NCI-H146 treated with DMSO at 0.1 percent for 48 hours (cell line): ENCODE results near the gene LRRC8D.

Experiments used
- DNase-seq: peaks from one replicate; lab custom pipeline; 2025; ENCODE audit not compliant: unreplicated experiment; lab: John Stamatoyannopoulos, UW

Gene LRRC8D

DNA sequence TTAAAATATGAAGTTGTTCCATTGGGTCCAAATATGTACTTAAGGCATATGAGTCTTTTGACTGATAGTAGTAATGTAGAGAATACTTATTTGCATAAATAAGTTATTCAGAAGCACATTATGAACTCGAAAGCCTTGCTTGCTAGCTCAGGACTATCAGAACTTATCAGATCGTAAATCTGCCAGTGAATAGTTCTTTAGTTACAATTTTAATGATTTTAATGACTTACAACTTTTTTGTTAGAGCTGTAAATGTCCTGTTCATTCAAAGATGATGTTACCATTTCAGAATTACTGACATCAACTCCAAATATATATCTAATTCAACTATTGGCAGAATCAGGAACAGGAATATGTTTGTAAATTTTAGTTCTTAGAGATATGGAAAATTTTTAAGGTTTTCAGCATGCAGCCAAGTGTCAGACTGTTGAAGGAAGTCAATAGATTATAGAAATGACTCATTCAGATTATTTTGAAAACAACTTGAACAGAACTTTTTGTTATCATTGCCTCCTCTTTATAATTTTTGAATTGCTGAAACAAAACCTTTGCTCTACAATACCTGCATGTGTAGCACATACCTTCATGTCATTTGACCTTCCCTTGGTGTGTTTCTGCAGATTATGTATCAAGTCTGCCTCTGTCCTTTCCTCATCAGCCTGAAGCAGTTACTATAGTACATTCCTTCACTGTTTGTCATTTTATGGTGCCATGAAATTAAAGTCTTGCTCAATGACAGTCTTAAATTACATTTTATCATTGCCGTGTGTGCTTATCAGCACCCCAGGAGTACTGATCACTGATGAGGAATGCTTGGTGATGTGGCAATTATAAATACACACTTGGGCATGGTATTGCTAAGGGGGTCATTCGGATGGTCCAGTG is 44.9 kb downstream of the LRRC8D start:
- no peak for DNase-seq

DNA sequence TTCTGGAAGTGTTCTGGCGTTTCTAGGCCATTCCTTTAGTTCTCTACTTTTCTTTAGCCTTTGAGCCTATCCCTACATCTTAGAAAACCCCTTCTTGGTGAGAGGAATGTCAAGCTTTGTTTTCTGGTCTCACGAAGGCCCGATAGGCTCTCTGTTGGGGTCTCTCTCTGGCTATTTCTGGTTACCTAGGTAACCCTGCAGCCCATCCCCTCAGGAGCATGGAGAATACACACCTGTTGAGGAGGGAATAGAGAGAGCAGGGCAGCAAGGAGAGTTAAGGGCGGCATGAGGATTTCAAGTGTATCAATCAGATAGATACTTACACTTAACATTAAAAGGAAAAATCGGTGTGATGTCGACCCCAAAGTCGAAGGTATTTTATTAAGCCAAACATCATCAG is 45.7 kb downstream of the LRRC8D start:
- DNase-seq: no peak

DNA sequence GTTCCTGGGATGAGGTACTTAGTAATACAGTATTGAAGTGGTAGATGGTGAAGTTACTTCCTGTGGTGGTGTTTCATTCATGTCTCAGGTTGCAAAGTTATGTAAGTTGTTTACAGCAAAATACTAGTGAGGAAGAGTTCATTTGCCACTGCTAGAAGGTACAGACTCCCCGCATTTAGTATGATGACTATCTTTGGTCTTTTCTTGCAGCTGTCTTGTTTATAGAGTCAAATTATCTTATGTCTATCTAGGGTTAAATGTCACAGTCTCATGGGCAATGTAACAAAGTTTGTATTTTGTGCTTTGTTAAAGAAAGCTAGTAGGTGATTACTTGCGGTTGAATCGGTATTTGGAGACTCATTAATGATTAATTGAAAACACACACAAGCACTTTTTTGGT is 50.2 kb downstream of the LRRC8D start:
- DNase-seq: no peak

DNA sequence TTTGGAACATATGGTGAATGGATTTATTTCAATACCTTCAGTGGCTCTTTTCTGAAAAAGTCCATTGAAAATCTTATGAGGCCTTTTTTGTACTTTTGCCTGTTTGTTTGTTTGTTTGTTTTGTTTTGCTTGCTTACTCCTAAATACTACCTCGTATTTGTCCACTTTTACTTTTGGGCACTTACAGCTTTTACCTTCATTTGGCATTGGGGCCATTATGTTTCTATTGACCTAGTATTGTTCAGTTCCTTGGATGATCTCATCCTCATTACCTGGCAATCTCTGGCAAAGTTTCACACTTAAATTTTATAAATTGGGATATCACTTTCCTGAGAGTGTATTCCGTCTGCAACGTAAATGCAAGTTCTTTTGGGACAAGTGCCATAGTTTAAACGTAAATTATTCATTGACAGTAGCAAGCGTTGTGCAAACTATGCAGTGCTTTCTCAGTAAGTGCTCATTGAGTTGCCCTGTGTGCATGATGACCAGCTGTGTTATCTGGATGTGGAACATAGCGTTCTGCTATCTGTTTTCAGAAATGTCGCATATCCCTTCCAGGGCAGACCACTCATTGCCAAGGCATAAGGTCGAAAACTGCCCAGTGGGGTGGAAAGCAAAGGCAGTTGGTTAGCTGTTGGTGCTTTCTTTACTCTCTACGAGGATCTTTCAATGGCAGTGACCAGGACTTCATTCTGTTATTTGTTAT is 51.1 kb downstream of the LRRC8D start:
- no peak for DNase-seq

DNA sequence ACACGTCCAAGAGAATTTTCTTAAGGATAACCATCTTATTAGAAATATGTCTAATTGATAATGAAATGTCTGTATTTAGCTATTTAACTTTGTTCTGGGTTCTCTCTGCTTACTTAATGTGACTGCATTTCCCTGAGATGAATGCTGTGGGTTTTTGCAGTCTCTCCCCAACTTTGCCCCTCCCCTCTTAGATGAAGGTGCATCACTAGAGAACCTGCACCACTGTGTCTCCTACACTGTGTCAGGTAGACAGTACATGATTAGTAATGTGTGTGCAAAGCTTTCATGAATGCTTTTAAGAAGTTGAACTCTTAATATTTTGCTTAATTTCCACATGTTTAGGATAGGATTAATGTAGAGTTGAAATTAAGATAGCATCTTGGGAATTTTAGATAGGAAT is 51.7 kb downstream of the LRRC8D start:
- no peak for DNase-seq

DNA sequence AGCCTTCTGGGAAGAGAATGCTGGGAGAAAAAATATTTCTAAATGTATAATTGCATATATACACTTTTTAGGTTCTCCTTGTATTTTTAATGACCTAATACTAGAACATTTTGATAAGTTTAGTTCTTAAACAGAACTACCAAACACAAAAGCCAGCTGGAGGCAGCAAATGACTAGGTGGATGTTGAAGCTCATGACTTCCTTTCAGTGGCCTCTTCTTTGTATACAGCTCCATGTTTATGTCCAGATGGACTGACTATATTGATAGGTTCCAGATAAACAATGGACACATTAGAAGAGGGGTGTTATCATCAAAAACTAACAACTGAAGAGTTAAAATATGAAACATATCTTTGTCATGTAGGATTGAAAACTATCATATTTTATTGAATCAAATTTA is 52.5 kb downstream of the LRRC8D start:
- DNase-seq: no peak

DNA sequence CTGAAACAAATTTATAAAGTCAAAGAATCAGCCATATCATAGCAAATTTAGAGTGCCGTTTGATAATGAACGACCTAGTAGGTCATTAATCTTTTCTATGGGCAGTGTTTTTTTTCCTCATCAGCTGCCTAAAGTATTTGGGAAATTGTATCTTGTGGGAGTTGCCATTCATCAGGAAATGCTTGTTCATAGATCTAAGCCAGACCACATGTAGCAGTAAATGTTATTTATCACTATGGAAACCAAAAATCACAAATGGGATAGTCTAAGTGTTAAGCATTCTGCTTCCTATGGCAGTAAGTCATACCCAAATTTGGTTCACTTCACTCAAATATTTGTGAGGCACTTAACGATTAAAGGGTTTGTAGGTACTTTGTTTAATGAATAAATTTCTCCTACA is 52.9 kb downstream of the LRRC8D start:
- DNase-seq: no peak

DNA sequence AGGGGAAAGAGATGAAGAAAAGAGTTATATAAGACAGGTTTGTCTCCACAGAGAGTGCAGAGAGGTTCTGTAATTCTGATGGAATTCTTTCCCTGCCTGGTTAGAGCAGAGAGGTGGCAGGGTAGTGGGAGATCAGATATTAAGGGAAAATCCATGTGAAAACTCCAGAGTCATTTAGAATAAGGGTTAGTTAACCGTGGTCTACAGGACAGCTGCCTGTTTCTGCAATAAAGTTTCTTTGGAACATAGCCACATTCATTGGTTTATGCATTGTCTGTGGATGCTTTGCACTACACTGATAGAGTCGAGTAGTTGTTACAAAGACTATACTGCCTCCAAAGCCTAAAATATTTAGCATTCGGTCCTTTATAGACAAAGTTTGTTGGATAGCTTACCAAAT is 55.6 kb downstream of the LRRC8D start:
- no peak for DNase-seq

DNA sequence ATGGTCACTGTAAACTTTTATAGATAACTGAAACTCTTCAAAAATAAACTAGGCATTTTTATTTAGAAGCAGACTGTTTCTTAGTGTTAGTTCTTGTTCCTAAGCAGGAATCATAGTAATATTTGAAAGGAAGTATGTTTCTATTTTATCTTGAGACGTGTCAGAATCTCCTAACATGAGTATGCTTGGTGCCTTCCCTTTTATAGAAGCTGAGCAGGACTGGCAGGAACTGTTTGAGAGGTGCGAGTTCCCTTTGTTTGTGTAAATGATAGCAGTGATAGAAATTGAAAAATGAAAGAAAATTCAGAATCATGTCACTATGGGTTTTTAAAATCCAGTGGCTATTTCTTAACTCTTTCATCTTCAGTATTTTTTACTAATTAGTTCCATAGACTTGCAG is 56.9 kb downstream of the LRRC8D start:
- no peak for DNase-seq

DNA sequence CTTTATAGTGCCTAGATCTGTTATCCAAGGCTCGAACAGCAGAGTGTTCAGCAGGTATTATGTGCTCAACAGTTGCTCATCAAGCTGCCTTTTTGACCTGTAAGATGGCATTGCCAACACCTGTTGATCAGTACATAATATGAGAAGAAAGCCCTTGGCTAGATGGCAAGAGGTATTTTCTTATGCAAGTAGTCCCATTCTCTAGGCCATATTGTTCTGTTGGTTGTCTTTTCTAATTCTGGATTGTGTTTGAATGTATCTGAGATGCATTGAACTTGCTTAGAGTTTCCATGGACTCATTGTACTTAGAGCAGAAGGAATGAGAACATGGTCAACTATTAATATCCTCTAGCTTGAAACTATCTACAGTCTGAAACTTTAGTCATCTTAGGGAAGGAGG is 57.4 kb downstream of the LRRC8D start:
- DNase-seq: no peak

DNA sequence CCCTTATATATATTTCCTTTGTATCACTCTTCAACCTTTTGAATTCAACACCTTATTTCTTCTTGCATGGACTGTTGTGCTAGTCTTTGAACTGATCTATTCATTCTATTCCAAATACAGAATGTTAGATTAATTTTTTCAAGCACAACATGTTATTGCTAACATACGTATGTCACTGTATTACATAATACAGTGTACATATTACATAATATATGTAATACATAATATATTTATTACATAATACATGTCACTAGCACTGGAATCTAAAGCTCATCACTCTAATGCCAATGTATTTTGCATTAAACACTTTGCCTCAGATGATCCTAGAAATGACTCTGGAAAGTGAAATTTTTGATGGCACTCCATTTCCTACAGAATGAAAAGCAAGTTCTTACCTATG is 59.8 kb downstream of the LRRC8D start:
- DNase-seq: no peak

DNA sequence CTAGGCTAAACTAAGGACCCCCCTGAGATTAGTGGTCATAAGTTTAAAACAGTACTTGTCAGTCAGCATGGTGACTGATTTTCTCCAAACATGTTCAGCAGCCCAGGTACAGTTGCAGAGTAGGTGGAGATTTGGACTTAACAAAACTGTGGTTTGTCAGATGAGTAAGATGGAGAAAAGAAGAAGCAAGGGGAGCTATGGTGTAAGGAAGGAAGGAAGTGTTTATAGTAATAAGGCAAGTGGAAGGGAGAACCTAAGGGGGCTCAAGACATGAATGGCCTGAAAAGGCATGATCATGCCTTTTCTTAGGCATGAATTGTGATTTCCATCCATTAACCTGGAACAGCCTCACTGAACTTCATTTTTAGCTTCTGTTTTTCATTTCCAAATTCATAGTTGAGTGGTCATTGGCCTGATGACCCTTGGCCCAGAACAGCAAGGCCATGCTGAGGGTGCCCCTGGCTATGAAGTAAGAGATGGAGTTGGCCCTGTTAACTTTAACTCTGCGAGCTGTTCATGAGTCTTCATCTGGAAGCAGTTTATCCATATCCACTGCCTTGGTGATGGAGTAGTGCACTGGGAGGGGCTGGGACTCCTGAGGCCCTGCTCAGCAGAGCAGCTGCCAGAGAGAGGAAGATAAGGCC is 60.7 kb downstream of the LRRC8D start:
- no peak for DNase-seq

DNA sequence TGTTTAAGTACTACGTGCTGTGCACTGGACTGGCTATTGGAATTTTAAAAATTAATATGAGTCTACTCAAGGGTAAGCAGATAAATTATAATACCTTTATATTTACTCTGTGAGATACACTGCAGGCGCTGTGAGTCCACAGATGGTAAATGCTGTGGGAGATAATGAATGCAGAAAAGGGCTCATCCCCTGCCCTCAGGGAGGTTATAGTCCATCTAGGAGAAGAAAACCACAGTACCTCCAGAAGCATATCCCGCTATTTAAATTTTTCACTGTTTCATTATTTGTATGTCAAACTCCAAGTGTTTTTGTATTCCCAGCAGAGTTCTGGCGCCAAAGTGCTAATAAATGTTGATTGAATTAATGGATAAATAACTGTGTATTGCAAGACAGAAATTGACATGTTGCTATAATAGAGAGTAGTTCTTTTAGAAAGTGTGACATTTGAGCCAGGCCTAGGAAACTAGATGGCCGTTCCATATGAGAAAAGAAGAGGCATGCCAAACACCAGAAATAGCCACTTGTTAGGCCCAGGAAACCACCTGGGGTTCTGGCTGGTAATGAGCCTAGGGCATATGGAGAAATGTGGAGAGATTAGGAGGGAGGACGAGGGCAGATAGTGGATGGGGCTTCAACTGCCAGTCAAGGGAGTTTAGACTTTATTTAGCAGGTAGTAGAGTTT is 61.7 kb downstream of the LRRC8D start:
- DNase-seq: no peak

DNA sequence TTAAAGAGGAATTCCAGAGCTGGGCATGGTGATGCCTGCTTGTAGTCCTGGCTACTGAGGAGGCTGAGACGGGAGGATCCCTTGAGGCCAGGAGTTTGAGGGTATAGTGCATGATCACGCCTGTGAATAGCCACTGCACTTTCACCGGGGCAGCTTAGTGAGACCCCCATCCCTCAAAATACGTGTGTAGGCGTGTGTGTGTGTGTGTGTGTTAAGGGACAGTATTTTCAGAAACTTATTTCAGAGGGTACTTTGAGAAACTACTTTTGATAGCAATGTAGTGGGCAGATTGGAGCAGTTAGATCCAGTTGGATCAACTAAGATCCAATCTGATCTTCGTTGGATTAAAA is 62.2 kb downstream of the LRRC8D start:
- no peak for DNase-seq

DNA sequence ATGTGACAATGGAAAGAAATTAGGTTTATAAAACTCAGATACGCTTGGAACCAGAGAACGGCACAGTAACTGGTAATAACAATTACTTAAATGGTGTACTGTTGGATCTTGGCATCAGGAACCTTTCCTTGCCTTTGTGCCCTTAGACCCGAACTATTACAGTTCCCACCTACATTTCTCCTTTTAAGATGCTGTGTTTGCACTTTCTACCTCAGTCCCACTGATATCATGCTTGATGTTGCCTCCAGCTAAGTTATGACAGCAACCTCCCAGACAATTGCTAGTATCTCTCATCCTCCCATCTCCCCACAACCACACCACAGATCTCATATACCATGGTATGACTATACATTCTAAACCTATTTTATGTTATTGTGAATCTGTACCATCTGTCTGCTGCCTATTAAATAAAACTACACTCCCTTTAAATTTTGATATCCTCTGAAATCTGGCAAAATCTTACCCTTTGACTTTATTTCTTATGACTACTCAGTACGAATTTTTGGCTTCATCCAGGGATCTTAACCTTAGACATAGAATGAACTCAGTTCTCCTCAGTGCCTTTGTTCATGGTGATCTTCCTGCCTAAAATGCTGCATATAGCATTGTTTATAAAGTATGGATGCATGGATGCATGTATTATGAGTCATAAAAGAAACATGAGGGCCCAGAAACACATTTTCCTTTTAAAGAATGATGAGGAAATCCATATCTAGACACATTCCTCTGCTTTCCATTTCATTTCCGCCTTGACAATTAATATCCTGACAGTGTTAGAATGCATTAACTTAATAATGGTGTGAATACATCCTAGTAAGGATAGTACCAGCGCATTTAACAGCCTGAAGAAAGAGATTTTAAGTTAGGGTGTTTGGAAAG is 64.1 kb downstream of the LRRC8D start:
- no peak for DNase-seq

DNA sequence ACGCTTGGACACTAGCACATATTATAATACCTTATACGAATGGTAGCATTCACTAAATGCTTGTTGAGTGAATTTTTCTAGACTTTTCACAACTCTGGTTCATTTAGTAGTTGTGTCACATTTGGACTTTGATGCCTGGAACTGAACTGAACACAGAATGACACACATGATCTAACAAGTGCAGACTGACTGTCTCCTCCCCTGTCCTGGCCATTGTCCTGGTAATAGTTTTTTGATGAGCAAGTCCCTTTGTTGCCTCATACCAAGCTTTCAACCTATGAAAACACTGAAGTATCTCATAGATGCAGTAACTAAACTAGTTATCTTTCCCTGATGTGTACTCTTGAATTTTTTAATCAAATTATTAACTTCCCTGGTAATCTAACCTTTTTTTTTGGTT is 66.4 kb downstream of the LRRC8D start:
- no peak for DNase-seq

DNA sequence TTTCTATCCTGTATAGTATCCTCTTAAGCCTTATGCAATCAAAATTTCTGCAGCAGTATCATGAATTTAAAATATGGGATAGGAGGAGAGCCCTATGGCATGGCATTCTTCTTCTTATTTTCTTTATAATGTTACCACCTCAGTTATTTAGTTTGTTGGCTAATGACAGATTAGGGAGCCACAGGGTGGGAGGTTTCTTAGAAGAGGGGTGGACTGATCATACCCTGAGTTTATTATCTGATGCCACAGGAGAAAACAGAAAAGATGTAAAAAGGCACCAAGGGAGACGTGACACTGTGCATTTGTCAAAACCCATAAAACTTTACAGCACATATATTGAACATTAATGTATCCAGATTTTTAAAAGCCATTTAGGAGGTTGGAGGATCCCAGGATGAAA is 66.9 kb downstream of the LRRC8D start:
- no peak for DNase-seq

DNA sequence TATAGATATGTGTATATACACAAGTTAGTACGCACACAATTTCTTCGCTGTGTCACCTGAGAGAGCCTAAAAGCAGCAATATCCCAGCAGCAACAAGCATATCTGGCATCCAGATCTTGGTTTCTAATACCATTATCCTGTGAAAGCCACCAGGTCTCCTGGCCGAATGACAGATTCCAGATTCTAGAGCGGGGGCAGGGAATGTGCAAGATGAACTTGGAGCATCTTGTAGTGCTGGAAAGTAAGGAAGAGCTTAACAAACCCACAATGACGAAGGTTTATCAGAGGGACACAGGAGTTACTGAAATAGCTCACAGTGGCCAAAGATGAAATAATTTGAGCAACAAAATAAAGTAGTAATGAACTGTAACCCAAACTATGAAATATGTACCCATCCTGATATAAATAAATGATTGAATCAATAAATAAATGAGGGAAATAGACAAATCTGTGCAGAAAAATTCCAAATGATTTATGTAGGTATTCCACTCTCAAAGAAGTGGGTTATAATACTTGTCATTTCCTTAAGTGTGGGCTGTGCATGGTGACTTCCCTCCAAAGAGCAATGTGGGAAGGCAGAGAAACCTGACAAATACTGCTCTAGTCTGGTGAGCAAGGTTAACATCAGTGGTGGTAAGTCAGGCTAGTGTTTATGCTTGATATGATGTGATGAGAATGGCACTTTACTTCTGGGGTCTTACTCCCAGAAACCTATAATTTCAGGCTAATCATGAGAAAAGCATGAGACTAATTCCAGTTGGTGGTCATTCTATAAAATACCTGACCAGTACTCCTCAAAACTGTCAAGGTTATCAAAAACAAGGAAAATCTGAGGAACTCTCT is 67.9 kb downstream of the LRRC8D start:
- DNase-seq: no peak

DNA sequence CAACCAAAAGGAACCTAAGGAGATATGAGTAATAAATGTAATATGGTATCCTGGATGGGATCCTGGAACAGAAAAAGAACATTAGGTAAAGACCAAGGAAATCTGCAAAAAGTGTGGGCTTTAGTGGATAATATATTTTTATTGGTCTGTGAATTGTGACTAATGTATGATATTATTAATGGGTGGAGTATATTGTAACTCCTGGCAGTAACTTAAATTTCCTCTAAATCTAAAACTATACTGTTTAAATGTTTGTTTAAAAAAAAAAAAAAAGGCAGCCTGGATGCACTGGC is 68.4 kb downstream of the LRRC8D start:
- DNase-seq: no peak
